Measurements from ENCODE around the gene UQCC2. TPM values are rescaled to one million over a fixed set of nuclear protein-coding genes. Genes with fewer than 3 reads are reported as not detected.

UQCC2 gene
- total and polyA plus RNA-seq, 2 of the 4 experiments (the other 2 are of a cell fraction), result 13.8 to 34.5 TPM

DNA sequence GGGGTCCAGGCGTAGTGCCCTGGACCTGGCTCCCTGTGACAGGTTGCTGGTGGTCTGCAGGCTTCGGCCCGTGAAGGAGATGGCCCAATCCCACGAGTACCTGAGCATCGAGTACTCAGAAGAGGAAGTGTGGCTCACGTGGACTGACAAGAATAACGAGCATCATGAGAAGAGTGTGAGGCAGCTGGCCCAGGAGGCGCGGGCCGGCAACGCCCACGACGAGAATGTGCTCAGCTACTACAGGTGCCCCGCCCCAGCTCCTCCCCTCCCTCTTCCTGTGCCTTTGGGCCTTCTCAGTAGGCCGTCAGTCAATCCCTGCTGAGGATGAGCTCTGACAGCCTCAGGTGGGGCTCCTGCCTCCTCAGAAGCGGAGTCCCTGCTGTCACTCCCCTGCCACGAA lies 42.6 kb downstream of the UQCC2 start:
- Histone ChIP-seq H3K14ac (replicated peaks; ENCODE audit: low read depth, low read length) (no peak overlapping the region), H2AFZ (replicated peaks; ENCODE audit: low read length, poor library complexity) (no peak overlapping the region), H3K18ac (ENCODE audit: low read depth, low read length) (no peak overlapping the region), H3K4me1 (ENCODE audit: control insufficient read depth, insufficient read depth, low read length) (peaks cover 9% of the 10 kb centered on the region), H3K9me3 (ENCODE audit: control insufficient read depth, insufficient read depth, low read length) (no peaks in the 10 kb centered on the region), H3K27ac (ENCODE audit: insufficient read depth, low read length) (no peak overlapping the region), H3K4ac (ENCODE audit: low read depth, low read length) (no peak overlapping the region), H2BK5ac (ENCODE audit: low read depth, low read length, poor library complexity, severe bottlenecking) (no peak overlapping the region), H3K56ac (ENCODE audit: extremely low read depth, insufficient read depth, low read length) (no peak overlapping the region), H3K23ac (ENCODE audit: low read depth, low read length) (no peak overlapping the region), H4K20me1 (ENCODE audit: insufficient read depth, low read length) (no peaks in the 10 kb centered on the region), H3K27me3 (ENCODE audit: control insufficient read depth, insufficient read depth, low read length) (no peaks in the 10 kb centered on the region; the same call in 1 of the 2 replicates), H3K4me2 (ENCODE audit: low read depth, low read length) (no peak overlapping the region), H3K79me1 (ENCODE audit: low read depth in 1 of 2, low read length in 2 of 2) (no peaks in the 10 kb centered on the region), H2BK20ac (ENCODE audit: low read depth, low read length) (no peak overlapping the region), H4K91ac (ENCODE audit: insufficient read depth, low read depth, low read length) (no peak overlapping the region), H2BK15ac (ENCODE audit: low read depth, low read length) (no peak overlapping the region), H4K5ac (ENCODE audit: low read depth, low read length) (no peak overlapping the region), H3K9ac (ENCODE audit: low read depth, low read length) (no peak overlapping the region), H3K4me3 (ENCODE audit: insufficient read depth, low read depth, low read length) (no peak overlapping the region), H2AK9ac (replicated peaks; ENCODE audit: low read depth, low read length, poor library complexity) (no peak overlapping the region), H2AK5ac (ENCODE audit: low read depth, low read length) (no peak overlapping the region), H2BK120ac (ENCODE audit: low read depth, low read length) (no peak overlapping the region), H3K9me1 (ENCODE audit: insufficient read depth, low read length) (peaks cover 6% of the 10 kb centered on the region; the same call in 1 of the 2 replicates), H4K8ac (ENCODE audit: low read depth in 2 of 2, low read length in 2 of 2) (no peak overlapping the region), H3K36me3 (ENCODE audit: control insufficient read depth, insufficient read depth, low read length) (no peaks in the 10 kb centered on the region)
- CTCF ChIA-PET, result no interaction called here
- intact Hi-C loops (cut with micrococcal nuclease) (no loop called here), dilution Hi-C loops (cut with HindIII; ENCODE audit: low sequenced_read_pairs, unreplicated experiment) (no loop called here), in situ Hi-C loops (cut with MboI; ENCODE audit: low sequenced_read_pairs) (no loop called here)
- WGBS, 2 experiments (ENCODE audit: extremely low coverage in 2 of 2, insufficient read length in 1 of 2), result 73% methylated on average over 2 of the region's 17 CpGs; no CpG with 5 or more reads in 1 of the 2 experiments
- POLR2A ChIA-PET (ENCODE audit: unreplicated experiment), result no interaction called here
- ATAC-seq (ENCODE audit: low read depth) (no peak), DNase-seq (no peak)
- no TSS peak for BruUV-seq (replicated peaks)
- TF ChIP-seq FOS (IDR thresholded peaks at IDR 0.05; ENCODE audit: low read depth, low read length) (no peak), NFE2L2 (IDR thresholded peaks at IDR 0.05; ENCODE audit: low read depth, low read length) (no peak), MAZ (IDR thresholded peaks at IDR 0.05; ENCODE audit: borderline replicate concordance, low read depth, low read length) (no peak), RFX5 (IDR thresholded peaks at IDR 0.05; ENCODE audit: low read depth, low read length) (no peak), CHD1 (IDR thresholded peaks at IDR 0.05; ENCODE audit: low read depth, low read length) (no peak), CEBPB (IDR thresholded peaks at IDR 0.05; ENCODE audit: low read depth, low read length) (no peak), CTCF (conservative IDR thresholded peaks at IDR 0.05; ENCODE audit: low read depth, low read length) (no peak), RAD21 (IDR thresholded peaks at IDR 0.05; ENCODE audit: low read length) (no peak), MXI1 (IDR thresholded peaks at IDR 0.05; ENCODE audit: borderline replicate concordance, low read depth, low read length) (no peak), SMC3 (IDR thresholded peaks at IDR 0.05; ENCODE audit: low read depth, low read length) (no peak), BHLHE40 (IDR thresholded peaks at IDR 0.05; ENCODE audit: low read depth, low read length) (no peak), USF2 (IDR thresholded peaks at IDR 0.05; ENCODE audit: low read depth, low read length) (no peak)

Data from IMR-90 (cell line).